Epithelial cell of prostate (primary cell): ENCODE data around the gene TEAD4.

Experiments
- DNase-seq: peaks from one replicate; pipeline ENCODE4 v3.0.0-alpha.2; 2011; ENCODE audit warnings: low read depth, low spot score
- H3K27ac ChIP-seq: fragments of 450-650 bp; 2 replicates; pipeline ENCODE4 v1.5.1; 2017; ENCODE audit warnings: mild to moderate bottlenecking

The TEAD4 gene

GRCh38 chr12:2959505-2960389 lies 550 bp downstream of the TEAD4 start:
- peak overlapping the region; percentile 65 for H3K27ac ChIP-seq
- no peak for DNase-seq

- no peak for DNase-seq
- no peak overlapping the region for H3K27ac ChIP-seq
These were observed 1.3 kb downstream of the TEAD4 start for GRCh38 chr12:2960390-2960956.

GRCh38 chr12:2960996-2961616 lies 1.9 kb downstream of the TEAD4 start:
- no peak for DNase-seq
- H3K27ac ChIP-seq: no peak overlapping the region

GRCh38 chr12:2961705-2962104 lies 2.5 kb downstream of the TEAD4 start:
- no peak overlapping the region for H3K27ac ChIP-seq
- DNase-seq: no peak

- H3K27ac ChIP-seq: no peak overlapping the region
- DNase-seq: no peak
These were observed 4.1 kb downstream of the TEAD4 start for GRCh38 chr12:2963154-2963759.

- H3K27ac ChIP-seq: no peak overlapping the region
These were observed 4.6 kb downstream of the TEAD4 start for GRCh38 chr12:2963760-2964292.

GRCh38 chr12:2967651-2968050 lies 8.5 kb downstream of the TEAD4 start:
- no peak for DNase-seq
- no peak overlapping the region for H3K27ac ChIP-seq

More at GRCh38 chr12:2963760-2964292, 4.6 kb downstream of the TEAD4 start:
- no peak for DNase-seq

- no peak for DNase-seq
- H3K27ac ChIP-seq: no peak overlapping the region
These were observed 11.5 kb downstream of the TEAD4 start for GRCh38 chr12:2970744-2971143.

GRCh38 chr12:2973566-2973965 lies 14.4 kb downstream of the TEAD4 start:
- DNase-seq: no peak
- no peak overlapping the region for H3K27ac ChIP-seq

GRCh38 chr12:2974560-2974971 lies 15.4 kb downstream of the TEAD4 start:
- DNase-seq: no peak
- H3K27ac ChIP-seq: no peak overlapping the region

GRCh38 chr12:2976581-2976996 lies 17.4 kb downstream of the TEAD4 start:
- DNase-seq: no peak
- H3K27ac ChIP-seq: no peak overlapping the region

- DNase-seq: no peak
- no peak overlapping the region for H3K27ac ChIP-seq
These were observed 18.6 kb downstream of the TEAD4 start for GRCh38 chr12:2977776-2978175.

- no peak for DNase-seq
- no peak overlapping the region for H3K27ac ChIP-seq
These were observed 20.6 kb downstream of the TEAD4 start for GRCh38 chr12:2979806-2980205.

- no peak for DNase-seq
- H3K27ac ChIP-seq: no peak overlapping the region
These were observed 21.4 kb downstream of the TEAD4 start for GRCh38 chr12:2980630-2981029.

GRCh38 chr12:2982361-2982760 lies 23.2 kb downstream of the TEAD4 start:
- DNase-seq: no peak

GRCh38 chr12:2984249-2984648 lies 25.1 kb downstream of the TEAD4 start:
- H3K27ac ChIP-seq: no peak overlapping the region
- DNase-seq: no peak

More at GRCh38 chr12:2982361-2982760, 23.2 kb downstream of the TEAD4 start:
- no peak overlapping the region for H3K27ac ChIP-seq

- H3K27ac ChIP-seq: no peak overlapping the region
- no peak for DNase-seq
These were observed 25.5 kb downstream of the TEAD4 start for GRCh38 chr12:2984698-2985097.

GRCh38 chr12:2986876-2987275 lies 27.7 kb downstream of the TEAD4 start:
- H3K27ac ChIP-seq: no peak overlapping the region
- no peak for DNase-seq

- DNase-seq: no peak
These were observed 29.3 kb downstream of the TEAD4 start for GRCh38 chr12:2988494-2988893.

GRCh38 chr12:2992724-2993123 lies 33.5 kb downstream of the TEAD4 start:
- no peak for DNase-seq
- H3K27ac ChIP-seq: no peak overlapping the region

More at GRCh38 chr12:2988494-2988893, 29.3 kb downstream of the TEAD4 start:
- H3K27ac ChIP-seq: no peak overlapping the region
